NK-92 (cell line): ENCODE measurements around the gene SMCO4.
"Not testable (repeated sequence)": the region's sequence is repeated elsewhere in the genome, so short reads cannot be mapped to it uniquely, and the experiment has no call there.

ENCODE experiments used
- DNase-seq: peaks from one replicate; lab custom pipeline; 2025; ENCODE audit not compliant: unreplicated experiment; lab: John Stamatoyannopoulos, UW

SMCO4 gene

GRCh38 chr11:93543292-93543977 lies at the start of gene SMCO4:
TSS of gene SMCO4 (minus strand) at chr11:93543391. CDS start at chr11:93479189, 64,202 bp downstream.
- no peak for DNase-seq

- no peak for DNase-seq
Observed at GRCh38 chr11:93591247-93591898, 48.2 kb upstream of the SMCO4 start.

- no peak for DNase-seq
Observed at GRCh38 chr11:93589347-93589746, 46.2 kb upstream of the SMCO4 start.

GRCh38 chr11:93587858-93588581 lies 44.8 kb upstream of the SMCO4 start:
- no peak for DNase-seq

GRCh38 chr11:93587425-93587824 lies 44.2 kb upstream of the SMCO4 start:
- not testable (repeated sequence) for DNase-seq

- no peak for DNase-seq
Observed at GRCh38 chr11:93585758-93586157, 42.6 kb upstream of the SMCO4 start.

GRCh38 chr11:93583490-93583889 lies 40.3 kb upstream of the SMCO4 start:
- no peak for DNase-seq

GRCh38 chr11:93579187-93579751 lies 36.1 kb upstream of the SMCO4 start:
- no peak for DNase-seq

- DNase-seq, result no peak
Observed at GRCh38 chr11:93577286-93577685, 34.1 kb upstream of the SMCO4 start.

GRCh38 chr11:93576870-93577269 lies 33.7 kb upstream of the SMCO4 start:
- DNase-seq, result not testable (repeated sequence)

- DNase-seq, result no peak
Observed at GRCh38 chr11:93574638-93575220, 31.5 kb upstream of the SMCO4 start.

GRCh38 chr11:93573184-93573583 lies 30.0 kb upstream of the SMCO4 start:
- DNase-seq, result no peak

- DNase-seq, result no peak
Observed at GRCh38 chr11:93572621-93573020, 29.4 kb upstream of the SMCO4 start.

GRCh38 chr11:93572171-93572570 lies 29.0 kb upstream of the SMCO4 start:
- DNase-seq, result no peak

- no peak for DNase-seq
Observed at GRCh38 chr11:93571612-93572011, 28.4 kb upstream of the SMCO4 start.

GRCh38 chr11:93570759-93571413 lies 27.7 kb upstream of the SMCO4 start:
- DNase-seq, result no peak

- no peak for DNase-seq
Observed at GRCh38 chr11:93569496-93569895, 26.3 kb upstream of the SMCO4 start.

GRCh38 chr11:93568726-93569125 lies 25.5 kb upstream of the SMCO4 start:
- no peak for DNase-seq

- DNase-seq, result no peak
Observed at GRCh38 chr11:93567401-93567895, 24.3 kb upstream of the SMCO4 start.

- no peak for DNase-seq
Observed at GRCh38 chr11:93564895-93565294, 21.7 kb upstream of the SMCO4 start.

GRCh38 chr11:93563857-93564256 lies 20.7 kb upstream of the SMCO4 start:
- no peak for DNase-seq
